ENCODE data around the gene CLIP3.

DNA sequence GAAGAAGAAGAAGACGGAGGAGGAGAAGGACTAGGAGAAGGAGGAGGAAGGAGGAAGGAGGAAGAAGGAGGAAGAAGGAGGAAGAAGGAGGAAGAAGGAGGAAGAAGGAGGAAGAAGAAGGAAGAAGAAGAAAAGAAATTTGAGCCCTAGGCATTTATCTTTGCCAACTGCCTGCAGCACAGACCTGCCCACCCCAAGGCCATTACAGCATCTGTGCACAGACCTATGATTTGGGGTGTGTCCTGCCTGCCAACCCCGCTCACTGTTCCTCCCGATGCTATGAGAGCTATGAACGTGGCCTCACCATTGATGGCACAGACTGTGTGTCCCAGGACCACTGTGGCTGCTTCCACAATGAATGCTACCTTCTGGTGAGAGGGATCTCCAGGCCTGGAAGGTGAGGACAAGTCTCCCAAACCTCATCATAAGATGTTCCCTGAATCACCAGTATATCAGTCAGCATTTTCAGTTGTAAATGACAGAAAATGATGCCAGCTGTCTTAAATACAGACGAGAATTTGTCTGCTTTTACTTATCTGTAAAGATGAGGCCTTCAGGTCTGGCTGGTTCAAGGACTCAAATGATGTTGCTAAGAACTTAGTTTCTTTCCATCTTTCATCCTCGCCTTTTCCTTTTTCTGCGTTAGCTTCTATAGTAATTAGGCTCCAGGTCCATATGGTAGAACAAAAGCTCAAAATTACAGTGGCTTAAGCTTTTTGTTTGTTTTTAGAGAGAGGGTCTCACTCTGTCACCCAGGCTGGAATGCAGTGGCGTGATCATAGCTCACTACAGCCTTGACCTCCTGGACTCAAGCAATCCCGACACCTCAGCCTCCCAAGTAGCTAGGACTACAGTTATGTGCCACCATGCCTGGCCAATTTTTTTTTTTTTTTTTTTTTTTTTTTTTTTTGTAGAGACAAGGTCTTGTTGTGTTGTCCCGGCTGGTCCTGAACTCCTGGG is 41.6 kb downstream of the CLIP3 start:
- TF ChIP-seq, protein P1, sequence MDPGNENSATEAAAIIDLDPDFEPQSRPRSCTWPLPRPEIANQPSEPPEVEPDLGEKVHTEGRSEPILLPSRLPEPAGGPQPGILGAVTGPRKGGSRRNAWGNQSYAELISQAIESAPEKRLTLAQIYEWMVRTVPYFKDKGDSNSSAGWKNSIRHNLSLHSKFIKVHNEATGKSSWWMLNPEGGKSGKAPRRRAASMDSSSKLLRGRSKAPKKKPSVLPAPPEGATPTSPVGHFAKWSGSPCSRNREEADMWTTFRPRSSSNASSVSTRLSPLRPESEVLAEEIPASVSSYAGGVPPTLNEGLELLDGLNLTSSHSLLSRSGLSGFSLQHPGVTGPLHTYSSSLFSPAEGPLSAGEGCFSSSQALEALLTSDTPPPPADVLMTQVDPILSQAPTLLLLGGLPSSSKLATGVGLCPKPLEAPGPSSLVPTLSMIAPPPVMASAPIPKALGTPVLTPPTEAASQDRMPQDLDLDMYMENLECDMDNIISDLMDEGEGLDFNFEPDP (CRISPR knock-in tag; IDR thresholded peaks at IDR 0.05), result no peak
- TF ChIP-seq U2AF2 (optimal IDR thresholded peaks at IDR 0.05; ENCODE audit: low read depth, low read length) (no peak), ASH1L (IDR thresholded peaks at IDR 0.05; ENCODE audit: borderline replicate concordance, low read depth, partially characterized antibody) (no peak), KAT8 (IDR thresholded peaks at IDR 0.05; ENCODE audit: low read depth) (no peak), ZNF354B (CRISPR knock-in tag; IDR thresholded peaks at IDR 0.05) (no peak), NFE2L1 (tag; IDR thresholded peaks at IDR 0.05; ENCODE audit: borderline replicate concordance, low read depth) (no peak)

Data from K562 (cell line).